Spleen (tissue), 7 donors: Measurements from ENCODE around the gene KDM1B.

ENCODE experiments used
- POLR2A ChIP-seq, 3 donors: fragments of 450-650 bp; IDR thresholded peaks; one replicate each; pipeline ENCODE4 v1.5.1; 2017; ENCODE audit warnings: antibody characterized with exemption in 3 of 3, mild to moderate bottlenecking in 1 of 3
- POLR2AphosphoS5 ChIP-seq, 3 donors: sonication (generic); formaldehyde crosslinking; IDR thresholded peaks; one replicate each; pipeline ENCODE4 v1.5.1; 2017; ENCODE audit warnings: antibody characterized with exemption in 3 of 3
- TF ChIP-seq, protein P1 (sequence below), 11 experiments: fragments of 200-600 bp in 7 of 11; fragments of 450-650 bp in 4 of 11; sonication (generic) in 4 of 11; IDR thresholded peaks in 8 of 11; conservative IDR thresholded peaks in 3 of 11; 1 replicate in 7 of 11; 2 replicates in 4 of 11; pipeline versions ENCODE4 v1.4.0 to v1.8.0; 2016 to 2021; ENCODE audit warnings: antibody characterized with exemption in 11 of 11, inconsistent platforms in 4 of 11, mild to moderate bottlenecking in 1 of 11
- donor health status: DM: no; HTN: no; CAD: no; lungs with moderate emphysema.
- donor health status: DM: no; HTN: no; CAD: no.
- donor health status: DM: no; HTN: no; CAD: no.

- TF ChIP-seq POLR2AphosphoS5 (IDR thresholded peaks at IDR 0.05), result no peak
- TF ChIP-seq POLR2A (IDR thresholded peaks at IDR 0.05), result no peak
- TF ChIP-seq, protein P1, sequence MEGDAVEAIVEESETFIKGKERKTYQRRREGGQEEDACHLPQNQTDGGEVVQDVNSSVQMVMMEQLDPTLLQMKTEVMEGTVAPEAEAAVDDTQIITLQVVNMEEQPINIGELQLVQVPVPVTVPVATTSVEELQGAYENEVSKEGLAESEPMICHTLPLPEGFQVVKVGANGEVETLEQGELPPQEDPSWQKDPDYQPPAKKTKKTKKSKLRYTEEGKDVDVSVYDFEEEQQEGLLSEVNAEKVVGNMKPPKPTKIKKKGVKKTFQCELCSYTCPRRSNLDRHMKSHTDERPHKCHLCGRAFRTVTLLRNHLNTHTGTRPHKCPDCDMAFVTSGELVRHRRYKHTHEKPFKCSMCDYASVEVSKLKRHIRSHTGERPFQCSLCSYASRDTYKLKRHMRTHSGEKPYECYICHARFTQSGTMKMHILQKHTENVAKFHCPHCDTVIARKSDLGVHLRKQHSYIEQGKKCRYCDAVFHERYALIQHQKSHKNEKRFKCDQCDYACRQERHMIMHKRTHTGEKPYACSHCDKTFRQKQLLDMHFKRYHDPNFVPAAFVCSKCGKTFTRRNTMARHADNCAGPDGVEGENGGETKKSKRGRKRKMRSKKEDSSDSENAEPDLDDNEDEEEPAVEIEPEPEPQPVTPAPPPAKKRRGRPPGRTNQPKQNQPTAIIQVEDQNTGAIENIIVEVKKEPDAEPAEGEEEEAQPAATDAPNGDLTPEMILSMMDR (IDR thresholded peaks at IDR 0.05 in 8 of 11, conservative IDR thresholded peaks at IDR 0.05 in 3 of 11), result no peak
Observed at GRCh38 chr6:18221288-18221615, 66.0 kb downstream of the KDM1B start.
